GM12864 (cell line): ENCODE data around the gene RBM22.

ENCODE experiments used
- DNase-seq: peaks from one replicate; pipeline ENCODE4 v3.0.0-alpha.2; 2011; ENCODE audit warnings: low read depth
- H3K4me3 ChIP-seq: 2 replicates; pipeline ENCODE4 v1.5.1; 2011; ENCODE audit warnings: mild to moderate bottlenecking, low read depth, low read length, control low read depth
- CTCF ChIP-seq: IDR thresholded peaks from 2 replicates; pipeline ENCODE4 v1.5.1; 2011; ENCODE audit warnings: low read depth, mild to moderate bottlenecking, moderate library complexity, low read length, control low read depth, inconsistent platforms; ENCODE audit errors: missing control alignments

Gene RBM22

GRCh38 chr5:150731669-150732242 is 30.9 kb upstream of the RBM22 start:
- no peak for TF ChIP-seq CTCF
- no peak overlapping the region for H3K4me3 ChIP-seq
- DNase-seq = no peak

- no peak for TF ChIP-seq CTCF
- no peak overlapping the region for H3K4me3 ChIP-seq
- no peak for DNase-seq
Measured at GRCh38 chr5:150729859-150730258, 29.0 kb upstream of the RBM22 start.

- H3K4me3 ChIP-seq = no peak overlapping the region
- TF ChIP-seq CTCF = no peak
- no peak for DNase-seq
Measured at GRCh38 chr5:150723845-150724244, 23.0 kb upstream of the RBM22 start.

GRCh38 chr5:150710165-150710564 is 9.3 kb upstream of the RBM22 start:
- DNase-seq = no peak
- no peak overlapping the region for H3K4me3 ChIP-seq
- no peak for TF ChIP-seq CTCF

- no peak overlapping the region for H3K4me3 ChIP-seq
- DNase-seq = no peak
- TF ChIP-seq CTCF = no peak
Measured at GRCh38 chr5:150706776-150707390, 6.0 kb upstream of the RBM22 start.

GRCh38 chr5:150703762-150704161 is 2.9 kb upstream of the RBM22 start:
- H3K4me3 ChIP-seq = no peak overlapping the region
- no peak for TF ChIP-seq CTCF
- DNase-seq = no peak

GRCh38 chr5:150700246-150700593 is 642 bp downstream of the RBM22 start:
- no peak for DNase-seq
- no peak for TF ChIP-seq CTCF
- peak overlapping the region; percentile 83 for H3K4me3 ChIP-seq
